GM21717 (cell line): ENCODE data around the gene RANBP10.
A peak's percentile ranks its signal among the peaks of the same experiment; 100 is the strongest.
"Not testable (repeated sequence)": the region's sequence is repeated elsewhere in the genome, so short reads cannot be mapped to it uniquely, and the experiment has no call there.

Source experiments
- ATAC-seq: cut with Tn5 transposase; IDR thresholded peaks from one replicate; pipeline ENCODE4 v1.9.1; 2021; ENCODE audit warnings: mild to moderate bottlenecking, moderate library complexity; ENCODE audit not compliant: unreplicated experiment

Gene RANBP10

DNA sequence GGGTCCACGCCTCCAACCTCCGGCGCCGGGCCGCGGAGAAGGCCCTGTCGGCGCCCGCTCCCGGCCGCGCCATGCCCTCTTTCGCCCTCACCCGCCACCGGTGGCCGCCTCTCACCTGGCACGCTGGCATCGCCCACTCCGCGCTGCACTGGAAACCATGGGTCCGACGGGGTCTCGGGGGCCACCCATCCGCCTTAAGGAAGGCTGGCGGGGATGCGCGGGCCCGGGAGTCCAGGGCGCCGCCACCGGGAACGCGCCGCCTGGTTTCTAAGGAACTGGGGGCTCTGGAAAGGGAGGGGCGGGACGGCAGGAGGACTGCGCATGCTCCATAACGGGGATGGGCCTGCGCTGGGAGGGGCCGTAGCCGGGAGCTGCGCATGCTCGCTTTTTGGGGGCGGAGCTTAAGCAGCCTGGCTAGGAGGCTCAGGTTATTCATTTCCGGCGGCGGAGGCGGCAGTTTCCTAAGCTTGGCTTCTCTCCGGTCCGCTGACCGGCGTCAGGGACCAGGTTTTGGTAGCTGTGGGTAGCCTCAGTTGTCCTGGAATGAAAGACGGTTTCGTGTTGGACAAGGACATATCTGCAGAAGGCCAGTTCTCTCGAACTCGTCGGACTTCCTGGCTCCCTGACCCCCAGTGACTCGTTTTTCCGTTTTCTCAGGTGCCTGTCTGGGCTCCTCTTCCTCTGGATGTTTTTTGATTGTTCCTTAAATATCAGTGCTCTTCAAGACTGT is 87.1 kb downstream of the RANBP10 start, which contains the start of gene GFOD2:
TSS of gene GFOD2 (minus strand) at position 269 of the 730 bp plus-strand sequence. CDS start 33,601 bp downstream, outside the sequence.
- peak; percentile 75 for ATAC-seq

DNA sequence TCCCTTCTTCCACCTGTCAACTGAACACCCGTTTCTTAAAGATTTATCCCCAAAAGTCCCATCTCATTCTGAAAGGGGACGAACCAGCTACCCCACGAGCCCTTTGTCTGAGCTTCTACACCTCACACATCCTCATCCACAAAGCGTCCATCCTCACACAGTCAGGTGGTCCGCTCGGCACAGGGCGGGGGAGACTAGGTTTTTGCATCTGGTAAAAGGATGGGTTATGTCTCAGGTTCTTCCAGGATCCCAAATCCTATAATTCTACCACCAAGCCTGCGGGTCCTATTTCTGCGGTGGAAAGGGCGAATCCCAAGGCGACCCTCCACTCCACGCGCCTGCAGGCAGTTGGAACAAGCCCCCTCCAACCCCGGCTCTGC is 87.7 kb downstream of the RANBP10 start:
- peak; percentile 19 for ATAC-seq

DNA sequence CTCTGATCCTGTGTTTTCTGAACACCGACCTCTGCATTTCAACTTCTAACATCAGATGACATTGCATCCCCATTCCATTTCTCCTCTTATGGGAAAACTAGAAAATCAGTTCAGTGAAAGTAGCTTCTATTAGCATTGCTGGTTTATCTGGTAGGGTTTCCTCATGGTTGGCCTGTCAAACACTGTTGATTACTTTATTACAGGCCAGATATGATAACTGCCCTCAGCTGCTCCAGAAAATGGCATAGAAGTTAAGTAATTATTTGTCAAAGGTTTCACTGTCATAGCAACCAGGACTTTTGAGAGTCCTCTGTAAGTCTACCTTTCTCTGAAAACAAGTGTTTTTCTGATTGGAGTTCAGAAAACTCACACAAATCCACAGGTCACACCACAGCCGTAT is 90.3 kb downstream of the RANBP10 start:
- no peak for ATAC-seq

DNA sequence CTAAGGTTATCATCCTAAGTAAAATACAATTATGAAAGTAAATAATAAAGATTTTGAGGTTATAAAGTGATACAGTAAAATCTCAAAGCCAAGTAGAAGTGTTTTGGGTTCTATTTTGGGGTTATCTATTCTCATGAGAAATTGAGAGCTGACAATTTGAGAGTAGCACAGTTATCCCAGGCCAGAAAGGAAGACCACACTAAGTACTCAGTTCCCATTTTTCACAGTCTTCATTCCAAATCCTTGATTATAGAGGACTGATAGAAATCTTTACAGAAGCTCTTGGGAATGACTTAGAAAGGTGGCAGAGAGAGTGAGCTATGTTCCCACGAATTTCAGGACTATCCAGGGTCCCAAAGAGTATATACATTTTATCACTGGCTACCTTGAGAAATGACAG is 91.8 kb downstream of the RANBP10 start:
- no peak for ATAC-seq

DNA sequence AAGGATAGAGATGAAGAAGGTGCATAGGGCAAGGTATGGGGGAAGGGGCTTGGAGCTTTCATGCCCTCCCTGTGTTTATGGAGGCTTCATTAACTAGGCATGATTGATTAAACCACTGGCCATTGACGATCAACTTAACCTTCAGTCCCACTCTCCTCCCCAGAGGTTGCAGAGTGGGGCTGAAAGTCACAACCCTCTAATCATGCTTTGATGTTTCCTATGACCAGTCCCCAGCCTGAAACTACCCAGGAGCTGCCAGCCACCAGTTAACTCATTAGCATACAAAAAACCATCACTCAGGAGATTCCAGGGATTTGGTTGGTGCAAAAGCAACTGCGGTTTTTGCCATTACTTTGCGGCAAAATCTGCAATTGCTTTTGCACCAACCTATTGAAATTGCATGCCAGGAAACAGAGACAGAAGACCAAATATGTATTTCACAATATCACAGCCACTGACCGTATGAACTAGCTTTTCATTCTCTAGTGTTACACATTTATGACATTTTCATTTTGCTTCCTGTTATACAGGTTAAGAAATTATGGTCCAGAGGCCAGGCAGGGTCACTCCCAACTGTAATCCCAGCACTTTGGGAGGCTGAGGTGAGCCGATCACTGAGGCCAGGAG is 92.6 kb downstream of the RANBP10 start:
- ATAC-seq: no peak

DNA sequence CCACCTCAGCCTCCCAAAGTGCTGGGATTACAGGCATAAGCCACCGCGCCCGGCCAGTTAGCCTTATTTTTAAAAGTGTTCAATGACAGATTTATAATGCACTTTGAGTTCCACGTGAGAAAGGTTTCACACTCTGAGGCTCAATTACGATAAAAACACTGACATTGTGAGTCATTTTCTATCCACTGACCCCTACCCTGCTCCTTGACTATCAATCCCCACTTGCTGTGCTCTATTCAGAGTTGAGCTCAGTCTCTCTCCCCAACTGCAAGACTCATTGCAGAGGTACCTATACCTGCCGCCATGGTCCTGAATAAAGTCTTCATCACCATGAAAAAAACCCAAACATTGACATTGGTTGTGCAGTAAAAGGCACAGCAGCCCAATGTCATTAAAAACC is 95.8 kb downstream of the RANBP10 start:
- no peak for ATAC-seq

DNA sequence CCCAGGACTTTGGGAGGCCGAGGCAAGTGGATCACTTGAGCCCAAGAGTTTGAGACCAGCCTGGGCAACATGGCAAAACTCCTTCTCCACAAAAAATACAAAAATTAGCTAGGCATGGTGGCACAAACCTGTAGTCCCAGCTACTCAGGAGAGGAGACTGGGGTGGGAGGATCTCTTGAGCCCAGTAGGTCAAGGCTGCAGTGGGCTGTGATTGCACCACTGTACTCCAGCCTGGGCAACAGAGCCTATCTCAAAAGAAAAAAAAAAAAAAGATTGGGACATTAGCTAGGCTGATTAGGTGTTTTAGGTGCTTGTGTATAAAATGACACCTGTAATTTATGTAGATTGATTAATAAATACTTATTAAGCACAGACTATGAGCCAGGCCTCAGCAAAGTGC is 97.3 kb downstream of the RANBP10 start:
- no peak for ATAC-seq

DNA sequence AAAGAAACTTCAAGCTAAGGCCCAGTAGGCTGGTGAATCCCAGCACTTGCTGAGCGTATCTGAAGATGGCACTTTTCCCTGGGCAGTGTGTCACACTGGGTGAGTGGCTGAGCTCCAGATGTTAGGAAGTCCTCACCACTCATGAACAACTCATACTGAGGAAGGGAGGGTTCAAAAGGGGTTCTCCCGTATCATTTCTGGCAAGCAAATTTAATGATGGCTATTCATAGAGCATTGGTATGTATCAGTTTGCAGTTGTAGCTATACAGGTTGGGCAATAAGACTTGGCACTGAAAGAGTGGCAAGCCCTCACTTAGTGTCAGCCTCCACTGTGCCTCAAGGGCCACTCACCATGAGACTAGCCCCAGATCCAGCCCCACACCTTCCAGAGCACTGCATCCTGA is 98.0 kb downstream of the RANBP10 start:
- ATAC-seq: no peak

DNA sequence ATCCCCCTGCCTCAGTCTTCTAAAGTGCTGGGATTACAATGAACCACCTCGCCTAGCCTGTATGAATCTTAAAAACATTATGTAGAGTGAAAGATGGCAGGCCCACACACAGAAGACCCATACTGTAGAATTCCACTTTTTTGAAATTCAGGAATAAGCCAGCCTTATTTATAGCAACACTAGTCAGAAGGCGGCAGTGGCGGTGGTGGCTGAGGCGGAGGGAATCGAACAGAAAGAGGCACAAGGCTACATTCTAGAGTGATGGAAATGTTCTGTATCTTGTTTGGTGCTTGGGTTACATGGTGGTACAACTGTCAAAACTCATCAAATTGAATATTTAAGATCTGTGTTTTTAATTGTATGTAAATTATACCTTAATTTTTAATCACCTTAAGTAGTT is 98.6 kb downstream of the RANBP10 start:
- no peak for ATAC-seq

DNA sequence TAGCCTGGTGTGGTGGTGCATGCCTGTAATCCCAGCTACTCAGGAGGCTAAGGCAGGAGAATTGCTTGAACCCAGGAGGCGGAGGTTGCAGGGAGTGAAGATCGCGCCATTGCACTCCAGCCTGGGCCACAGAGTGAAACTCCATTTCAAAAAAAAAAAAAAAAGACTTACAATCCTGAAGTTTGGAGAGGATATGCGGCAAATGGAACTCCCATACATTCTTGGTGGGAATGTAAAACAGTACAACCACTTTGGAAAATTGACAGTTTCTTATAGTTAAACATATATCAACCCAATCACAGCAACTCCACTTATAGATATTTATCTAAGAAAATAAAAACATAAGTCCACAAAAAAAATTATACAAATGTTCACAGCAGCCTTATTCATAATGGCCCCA is 99.2 kb downstream of the RANBP10 start:
- ATAC-seq: no peak

DNA sequence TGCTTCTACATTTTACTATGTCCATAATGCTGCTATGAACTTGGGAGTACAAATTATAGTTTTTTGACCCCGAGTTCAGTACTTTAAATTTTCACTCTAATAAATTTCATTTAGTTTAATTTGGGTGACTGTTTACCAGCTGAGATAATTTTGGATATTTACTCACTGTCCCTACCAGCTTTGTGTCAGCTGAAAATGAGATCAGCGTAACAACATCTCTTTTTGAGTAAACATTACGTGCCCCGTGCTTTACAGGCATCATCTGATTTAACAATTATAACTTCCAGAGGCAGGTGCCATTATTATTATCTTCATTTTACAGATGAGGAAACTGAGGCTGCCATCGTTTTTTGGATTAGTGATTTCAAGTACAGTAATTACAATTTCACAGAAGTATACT is 102.2 kb downstream of the RANBP10 start:
- ATAC-seq: no peak

DNA sequence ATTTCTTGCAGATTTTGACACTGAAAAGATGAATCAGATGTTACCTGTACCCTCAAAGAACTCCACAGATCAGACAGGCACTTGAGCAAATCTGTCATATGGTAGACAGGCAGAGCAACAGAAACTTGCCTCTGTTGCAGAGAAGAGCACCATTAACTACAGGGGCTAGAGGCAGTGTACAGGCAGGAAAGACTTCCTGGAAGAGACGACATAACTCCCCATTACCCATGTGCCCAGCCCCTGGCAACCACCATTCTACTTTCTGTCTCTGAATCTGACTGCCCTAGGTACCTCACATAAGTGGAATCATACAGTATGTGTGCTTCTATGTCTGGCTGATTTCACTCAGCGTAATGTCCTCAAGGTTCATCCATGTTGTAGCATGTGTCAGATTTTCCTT is 102.7 kb downstream of the RANBP10 start:
- no peak for ATAC-seq

DNA sequence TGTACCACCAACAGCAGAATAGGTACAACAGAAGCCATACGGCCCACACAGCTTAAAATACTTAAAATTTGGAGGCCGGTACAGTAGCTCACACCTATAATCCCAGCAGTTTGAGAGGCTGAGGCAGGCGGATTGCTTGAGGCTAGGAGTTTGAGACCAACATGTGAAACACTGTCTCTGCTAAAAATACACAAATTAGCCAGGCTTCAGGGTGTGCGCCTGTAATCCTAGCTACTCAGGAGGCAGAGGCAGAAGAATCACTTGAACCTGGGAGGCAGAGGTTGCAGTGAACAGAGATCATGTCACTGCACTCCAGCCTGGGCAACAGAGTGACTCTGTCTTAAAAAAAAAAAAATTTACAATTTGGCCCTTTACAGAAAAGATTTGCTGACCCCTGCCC is 104.2 kb downstream of the RANBP10 start:
- ATAC-seq: no peak

DNA sequence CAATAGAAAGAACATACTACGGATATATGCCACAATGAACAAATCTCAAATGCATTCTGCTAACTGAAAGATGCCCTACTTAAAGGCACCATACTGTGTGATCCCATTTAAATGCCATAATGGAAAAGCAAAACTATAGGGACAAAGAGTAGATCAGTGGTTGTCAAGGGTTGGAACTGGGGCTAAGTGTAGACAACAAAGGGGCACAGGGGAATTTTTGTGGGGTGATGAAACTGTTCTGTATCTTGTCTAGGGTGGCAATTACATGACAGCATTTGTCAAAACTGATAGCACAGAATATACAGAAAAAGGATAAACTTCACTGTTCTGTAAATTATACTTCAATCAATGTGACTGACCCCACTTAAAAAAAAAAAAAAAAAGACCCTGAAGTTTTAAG is 104.9 kb downstream of the RANBP10 start:
- ATAC-seq: no peak

DNA sequence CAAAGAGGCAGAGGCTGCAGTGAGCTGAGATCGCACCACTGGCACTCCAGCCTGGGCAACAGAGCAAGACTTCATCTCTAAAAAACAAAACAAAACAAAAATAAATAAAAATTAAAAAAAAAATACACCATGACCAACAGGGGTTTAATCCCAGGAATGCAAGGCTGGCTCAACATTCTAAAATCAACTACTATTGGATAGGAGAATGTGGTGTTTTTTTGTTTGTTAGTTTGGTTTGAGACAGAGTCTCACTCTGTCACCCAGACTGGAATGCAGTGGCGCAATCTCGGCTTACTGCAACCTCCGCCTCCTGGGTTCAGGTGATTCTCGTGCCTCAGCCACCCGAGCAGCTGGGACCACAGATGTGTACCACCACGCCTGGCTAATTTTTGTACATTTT is 107.1 kb downstream of the RANBP10 start:
- no peak for ATAC-seq

DNA sequence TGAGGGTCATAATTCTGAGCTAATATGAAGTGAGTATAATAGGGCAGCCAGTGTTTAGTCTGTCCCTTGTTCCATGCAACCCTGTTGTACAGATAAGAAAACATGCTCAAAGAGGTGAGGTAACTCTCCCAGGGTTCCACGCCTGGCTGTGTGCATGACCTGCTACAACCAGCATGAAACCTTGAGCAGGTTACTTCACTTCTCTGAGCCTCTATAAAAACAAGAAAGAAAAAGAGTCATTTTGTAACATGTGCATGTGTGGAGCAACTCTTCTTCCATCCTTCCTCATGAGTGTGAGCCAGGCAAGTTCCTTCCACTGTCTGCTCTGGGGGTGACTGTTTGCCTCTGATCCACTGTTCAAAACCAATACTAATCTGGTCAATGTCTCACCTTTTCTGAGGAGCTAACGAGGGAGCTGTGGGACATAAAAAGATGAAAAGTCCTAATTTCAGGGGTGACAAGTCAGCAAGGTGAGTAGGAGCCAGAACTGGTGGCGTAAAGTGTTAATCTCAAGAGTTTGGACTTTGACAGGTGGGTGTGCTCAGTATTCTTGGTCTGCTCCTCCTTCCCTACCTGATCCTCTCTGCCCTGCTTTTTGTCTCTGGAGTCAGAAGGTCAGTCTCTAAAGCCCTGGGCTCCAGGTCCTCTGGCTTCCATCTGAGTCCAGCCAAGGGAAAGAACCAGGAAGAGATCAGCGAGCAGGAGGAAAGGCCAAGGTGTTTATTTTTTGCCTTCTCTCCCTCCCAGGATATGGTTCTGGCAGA is 108.8 kb downstream of the RANBP10 start:
- ATAC-seq: no peak

DNA sequence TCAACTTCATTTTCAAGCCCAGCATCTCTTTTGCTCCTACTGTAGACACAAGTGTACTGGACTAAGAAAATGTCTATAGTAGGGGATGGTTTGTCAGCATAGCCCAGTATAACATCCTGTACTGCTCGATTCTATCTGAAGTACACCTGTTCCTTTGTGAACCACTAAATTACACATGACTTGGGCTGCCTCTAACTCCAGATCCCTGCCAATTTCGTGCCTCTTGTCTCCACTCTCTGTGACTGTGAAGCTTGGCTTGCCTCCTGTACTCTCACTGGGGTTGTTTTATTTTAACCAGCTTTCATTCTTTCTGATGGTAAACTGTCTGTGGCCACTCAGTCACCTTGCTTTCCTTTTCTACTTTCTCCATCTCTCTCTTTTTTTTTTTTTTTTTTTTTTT is 111.7 kb downstream of the RANBP10 start:
- no peak for ATAC-seq

DNA sequence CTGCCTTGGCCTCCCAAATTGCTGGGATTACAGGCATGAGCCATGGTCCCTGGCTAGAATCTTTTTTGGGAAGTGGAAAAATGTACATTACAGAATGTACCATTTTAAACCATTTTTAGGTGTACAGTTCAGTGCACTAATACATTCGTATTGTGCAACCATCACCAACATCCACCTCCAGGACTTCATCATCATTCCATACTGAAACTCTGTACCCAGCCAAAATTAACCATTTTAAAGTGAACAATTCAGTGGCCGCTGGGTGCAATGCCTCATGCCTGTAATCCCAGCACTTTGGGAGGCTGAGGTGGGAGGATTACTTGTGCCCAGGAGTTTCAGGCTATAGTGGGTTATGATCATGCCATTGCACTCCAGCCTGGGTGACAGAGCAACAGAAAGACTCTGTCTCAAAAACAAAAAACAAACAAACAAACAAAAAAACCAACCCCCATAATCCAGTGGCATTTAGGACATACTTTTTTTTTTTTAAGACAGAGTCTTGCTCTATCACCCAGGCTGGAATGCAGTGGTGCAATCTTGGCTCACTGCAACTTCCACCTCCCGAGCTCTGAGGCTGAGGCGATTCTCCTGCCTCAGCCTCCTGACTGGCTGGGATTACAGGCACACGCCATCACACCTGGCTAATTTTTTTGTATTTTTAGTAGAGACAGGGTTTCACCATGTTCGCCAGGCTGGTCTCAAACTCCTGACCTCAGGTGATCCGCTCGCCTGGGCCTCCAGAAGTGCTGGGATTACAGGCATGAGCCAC is 112.7 kb downstream of the RANBP10 start:
- not testable (repeated sequence) for ATAC-seq

DNA sequence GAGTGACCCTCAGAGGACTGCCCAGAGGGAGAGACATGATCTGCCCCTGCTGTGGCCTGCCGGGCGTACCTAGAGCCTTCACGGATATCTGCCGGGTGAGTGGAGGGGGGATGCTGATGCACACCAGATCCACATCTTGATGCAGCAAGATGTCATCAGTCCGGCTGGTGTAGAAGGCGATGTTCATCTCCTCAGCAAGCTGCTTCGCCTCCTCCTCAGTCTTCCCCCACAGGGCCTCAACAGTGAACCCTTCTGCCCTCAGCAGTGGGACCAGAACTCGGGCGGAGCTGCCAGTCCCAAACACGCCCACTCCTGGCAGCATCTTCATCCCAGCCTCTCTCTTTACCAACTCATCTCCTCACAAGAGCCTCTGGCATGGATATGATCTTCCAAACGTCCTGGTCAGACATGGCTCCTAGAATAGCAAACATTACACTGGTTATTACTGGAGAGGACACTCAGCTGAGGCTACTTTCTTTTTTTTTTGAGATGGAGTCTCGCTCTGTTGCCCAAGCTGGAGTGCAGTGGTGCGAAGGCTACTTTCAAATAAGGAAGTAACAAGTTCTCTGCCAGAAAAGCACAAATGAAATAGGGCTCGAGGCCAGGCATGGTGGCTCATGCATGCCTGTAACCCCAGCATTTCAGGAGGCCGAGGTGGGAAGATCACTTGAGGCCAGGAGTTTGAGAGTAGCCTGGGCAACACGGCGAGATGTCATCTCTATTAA is 120.8 kb downstream of the RANBP10 start:
- no peak for ATAC-seq

DNA sequence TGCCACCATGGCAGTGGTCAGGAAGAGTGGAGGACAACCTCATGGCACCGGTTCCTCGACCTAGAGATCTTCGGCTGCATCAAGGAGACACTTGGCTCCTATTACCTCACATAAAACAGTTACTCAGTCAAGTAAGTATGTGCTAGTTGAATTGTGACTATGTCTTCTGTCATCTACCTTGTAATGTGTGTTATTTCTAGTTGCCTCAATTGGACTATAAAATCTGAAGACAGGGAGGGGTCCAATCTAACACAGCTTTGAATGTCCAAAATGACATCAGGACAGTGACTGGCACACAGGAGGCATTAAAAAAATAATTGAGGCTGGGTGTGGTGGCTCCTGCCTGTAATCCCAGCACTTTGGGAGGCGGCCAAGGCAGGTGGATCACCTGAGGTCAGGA is 122.6 kb downstream of the RANBP10 start:
- no peak for ATAC-seq
